Measurements from ENCODE around the gene CYP3A4. TPM values are rescaled to one million over a fixed set of nuclear protein-coding genes. Genes with fewer than 3 reads are reported as not detected.

CYP3A4 gene
- total and polyA plus RNA-seq, 8 donors: 0.31 to 23.5 (median 1.7) TPM; not detected in 5

- TF ChIP-seq POLR2A (IDR thresholded peaks at IDR 0.05) (no peak), EP300 (IDR thresholded peaks at IDR 0.05) (no peak), POLR2AphosphoS5 (IDR thresholded peaks at IDR 0.05) (no peak), CTCF (IDR thresholded peaks at IDR 0.05) (no peak)
Observed at GRCh38 chr7:99822731-99823718, 39.0 kb upstream of the CYP3A4 start.

GRCh38 chr7:99820408-99821027, 36.5 kb upstream of the CYP3A4 start:
- intact Hi-C loops (cut with DNase I; ENCODE audit: low total_unique reads): no loop called here
- TF ChIP-seq POLR2A (IDR thresholded peaks at IDR 0.05) (no peak), CTCF (IDR thresholded peaks at IDR 0.05) (no peak), POLR2AphosphoS5 (IDR thresholded peaks at IDR 0.05) (no peak), EP300 (IDR thresholded peaks at IDR 0.05) (no peak)
- WGBS, 5 donors: 85 to 97% (median 94%) methylated on average over 2 of the region's 2 CpGs

More at GRCh38 chr7:99822731-99823718, 39.0 kb upstream of the CYP3A4 start:
- Histone ChIP-seq H3K36me3 (no peaks in the 10 kb centered on the region), H3K9me3 (no peaks in the 10 kb centered on the region), H3K27me3 (no peaks in the 10 kb centered on the region), H3K27ac (no peak overlapping the region), H3K4me3 (no peak overlapping the region), H3K4me1 (peaks cover 8 to 21% (median 17%) of the 10 kb centered on the region in 4 donors)
- DNase-seq: peak; percentile 42 to 62
- WGBS, 5 donors: 55 to 82% (median 62%) methylated on average over 3 to 4 of the region's 4 CpGs
- intact Hi-C loops (cut with DNase I; ENCODE audit: low total_unique reads): no loop called here

DNA sequence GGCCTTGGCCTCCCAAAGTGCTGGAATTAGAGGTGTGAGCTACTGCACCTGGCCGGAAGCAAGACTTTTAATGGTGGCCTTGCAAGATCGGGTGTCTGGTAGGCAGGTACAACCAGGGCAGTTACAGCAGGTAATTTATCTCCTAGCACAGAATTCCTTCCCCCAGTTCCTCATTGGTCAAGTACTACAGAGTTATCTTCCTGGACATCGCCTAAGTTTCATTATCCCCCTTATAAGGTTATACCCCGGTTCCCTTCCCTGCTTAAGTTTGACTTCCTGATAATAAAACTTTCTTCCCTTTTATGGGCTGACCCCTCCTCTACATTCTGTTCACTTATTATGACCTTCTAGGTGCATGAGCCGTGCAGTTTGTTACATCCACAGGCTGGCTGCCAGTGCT, 24.8 kb upstream of the CYP3A4 start:
- no peak for DNase-seq
- no peak for TF ChIP-seq CTCF (IDR thresholded peaks at IDR 0.05)
- no peak for TF ChIP-seq EP300 (IDR thresholded peaks at IDR 0.05)
- no peak for TF ChIP-seq POLR2A (IDR thresholded peaks at IDR 0.05)
- TF ChIP-seq POLR2AphosphoS5 (IDR thresholded peaks at IDR 0.05): no peak
- WGBS, 5 donors: 80 to 90% (median 86%) methylated on average over 5 of the region's 5 CpGs
- H3K36me3 ChIP-seq: no peaks in the 10 kb centered on the region
- H3K4me1 ChIP-seq: no peaks in the 10 kb centered on the region
- no peak overlapping the region for H3K4me3 ChIP-seq
- H3K27me3 ChIP-seq: no peaks in the 10 kb centered on the region
- intact Hi-C loops (cut with DNase I; ENCODE audit: low total_unique reads): no loop called here
- peaks cover 0 to 10% (median 2%) of the 10 kb centered on the region in 4 donors for H3K9me3 ChIP-seq
- H3K27ac ChIP-seq: no peak overlapping the region

More at GRCh38 chr7:99820408-99821027, 36.5 kb upstream of the CYP3A4 start:
- H3K27me3 ChIP-seq: no peaks in the 10 kb centered on the region
- peaks cover 0 to 12% (median 4%) of the 10 kb centered on the region in 4 donors for H3K4me1 ChIP-seq
- DNase-seq: no peak
- H3K36me3 ChIP-seq: no peaks in the 10 kb centered on the region
- H3K9me3 ChIP-seq: no peaks in the 10 kb centered on the region
- no peak overlapping the region for H3K27ac ChIP-seq
- no peak overlapping the region for H3K4me3 ChIP-seq

- intact Hi-C loops (cut with DNase I; ENCODE audit: low total_unique reads): no loop called here
- DNase-seq: no peak
- WGBS, 5 donors: 71 to 83% (median 76%) methylated on average over 3 of the region's 3 CpGs
- peaks cover 0 to 5% (median 0%) of the 10 kb centered on the region in 3 donors for H3K27me3 ChIP-seq
- H3K36me3 ChIP-seq: no peaks in the 10 kb centered on the region
- TF ChIP-seq POLR2A (IDR thresholded peaks at IDR 0.05) (no peak), POLR2AphosphoS5 (IDR thresholded peaks at IDR 0.05) (no peak), CTCF (IDR thresholded peaks at IDR 0.05) (no peak), EP300 (IDR thresholded peaks at IDR 0.05) (no peak)
- no peaks in the 10 kb centered on the region for H3K4me1 ChIP-seq
- H3K9me3 ChIP-seq: peaks cover 0 to 20% (median 6%) of the 10 kb centered on the region in 4 donors
- no peak overlapping the region for H3K4me3 ChIP-seq
- no peak overlapping the region for H3K27ac ChIP-seq
Observed at GRCh38 chr7:99806839-99807478, 23.0 kb upstream of the CYP3A4 start.
